Activated CD4-positive, alpha-beta T cell treated with anti-CD3 and anti-CD28 coated beads for 48 hours (primary cell): ENCODE measurements around the gene DUSP10.

ENCODE experiments used
- DNase-seq: peaks from one replicate; pipeline ENCODE4 v3.0.0-alpha.2; 2020

Gene DUSP10

GRCh38 chr1:221690858-221691257 is 51.0 kb downstream of the DUSP10 start:
- no peak for DNase-seq

- DNase-seq: no peak
Observed at GRCh38 chr1:221689138-221689537, 52.8 kb downstream of the DUSP10 start.

GRCh38 chr1:221688488-221688843 is 53.4 kb downstream of the DUSP10 start:
- no peak for DNase-seq

GRCh38 chr1:221687836-221688487 is 53.9 kb downstream of the DUSP10 start:
- no peak for DNase-seq

- DNase-seq: no peak
Observed at GRCh38 chr1:221683681-221684080, 58.2 kb downstream of the DUSP10 start.

- no peak for DNase-seq
Observed at GRCh38 chr1:221680085-221680484, 61.8 kb downstream of the DUSP10 start.

GRCh38 chr1:221678014-221678413 is 63.9 kb downstream of the DUSP10 start:
- DNase-seq: no peak

GRCh38 chr1:221675880-221676800 is 65.7 kb downstream of the DUSP10 start:
- DNase-seq: no peak

- no peak for DNase-seq
Observed at GRCh38 chr1:221672965-221673364, 68.9 kb downstream of the DUSP10 start.

- DNase-seq: no peak
Observed at GRCh38 chr1:221672239-221672645, 69.6 kb downstream of the DUSP10 start.

- no peak for DNase-seq
Observed at GRCh38 chr1:221670081-221670480, 71.8 kb downstream of the DUSP10 start.

- DNase-seq: no peak
Observed at GRCh38 chr1:221669441-221669840, 72.4 kb downstream of the DUSP10 start.

- no peak for DNase-seq
Observed at GRCh38 chr1:221667504-221667903, 74.4 kb downstream of the DUSP10 start.

GRCh38 chr1:221664253-221664652 is 77.6 kb downstream of the DUSP10 start:
- no peak for DNase-seq

- DNase-seq: no peak
Observed at GRCh38 chr1:221663321-221663720, 78.6 kb downstream of the DUSP10 start.

- no peak for DNase-seq
Observed at GRCh38 chr1:221655766-221656305, 86.1 kb downstream of the DUSP10 start.
